ENCODE data around the gene MAPK9. TPM values are rescaled to one million over a fixed set of nuclear protein-coding genes. Genes with fewer than 3 reads are reported as not detected.
A peak's percentile ranks its signal among the peaks of the same experiment; 100 is the strongest.

MAPK9 gene
- total and polyA plus RNA-seq, 9 of the 15 experiments (the other 6 are each of a cell fraction or from before 2014, with no cell fraction given), result 4.8 to 58.0 (median 29.9) TPM

GRCh38 chr5:180315762-180316212 lies 23.9 kb upstream of the MAPK9 start (continued):
- TF ChIP-seq ZFPM2 (CRISPR knock-in tag; IDR thresholded peaks at IDR 0.05) (no peak), CCAR2 (IDR thresholded peaks at IDR 0.05; ENCODE audit: low read depth, low read length) (no peak), HOMEZ (CRISPR knock-in tag; IDR thresholded peaks at IDR 0.05) (no peak), CTBP1 (IDR thresholded peaks at IDR 0.05; ENCODE audit: borderline replicate concordance) (0 out of 2 replicates have a peak, but pooled peaks have one; percentile 26), HDAC1 (IDR thresholded peaks at IDR 0.05) (no peak), PTBP1 (IDR thresholded peaks at IDR 0.05; ENCODE audit: low read depth, low read length) (no peak), FIP1L1 (IDR thresholded peaks at IDR 0.05; ENCODE audit: low read depth, low read length, poor library complexity, severe bottlenecking) (no peak), RB1 (IDR thresholded peaks at IDR 0.05; ENCODE audit: low read depth) (peak; percentile 51; the same call in 1 of the 2 replicates), ZNF347 (CRISPR knock-in tag; IDR thresholded peaks at IDR 0.05; ENCODE audit: low read depth) (no peak), BHLHE40 (IDR thresholded peaks at IDR 0.05; ENCODE audit: low read length) (0 out of 2 replicates have a peak, but pooled peaks have one; percentile 23), NEUROD1 (IDR thresholded peaks at IDR 0.05; ENCODE audit: borderline replicate concordance, low read depth, low read length, partially characterized antibody) (no peak), USF2 (CRISPR knock-in tag; IDR thresholded peaks at IDR 0.05) (peak; percentile 74), NCOA6 (IDR thresholded peaks at IDR 0.05) (no peak), TCF7 (IDR thresholded peaks at IDR 0.05; ENCODE audit: borderline replicate concordance) (no peak), CHD4 (IDR thresholded peaks at IDR 0.05; ENCODE audit: insufficient read depth, insufficient replicate concordance, low read depth, low read length, poor library complexity, severe bottlenecking) (no peak), HNRNPH1 (optimal IDR thresholded peaks at IDR 0.05; ENCODE audit: low read depth, low read length) (no peak), CC2D1A (IDR thresholded peaks at IDR 0.05) (0 out of 2 replicates have a peak, but pooled peaks have one; percentile 16), EP400 (IDR thresholded peaks at IDR 0.05) (no peak), CAMTA2 (CRISPR knock-in tag; conservative IDR thresholded peaks at IDR 0.05) (no peak), BRF1 (IDR thresholded peaks at IDR 0.05; ENCODE audit: borderline replicate concordance, extremely low read depth, insufficient read length) (no peak), NFIC (IDR thresholded peaks at IDR 0.05) (peak; percentile 51), RAD51 (IDR thresholded peaks at IDR 0.05; ENCODE audit: borderline replicate concordance, low read depth) (peak; percentile 59; the same call in 1 of the 2 replicates), DACH1 (IDR thresholded peaks at IDR 0.05; ENCODE audit: partially characterized antibody) (no peak), ZNF253 (CRISPR knock-in tag; conservative IDR thresholded peaks at IDR 0.05) (no peak), GTF2B (IDR thresholded peaks at IDR 0.05; ENCODE audit: extremely low read depth, insufficient read length) (no peak), HBP1 (CRISPR knock-in tag; IDR thresholded peaks at IDR 0.05) (no peak)

Data from K562 (cell line).